Right renal pelvis (tissue), 4 donors: ENCODE results near the gene SAMD4A. TPM values are rescaled to one million over a fixed set of nuclear protein-coding genes. Genes with fewer than 3 reads are reported as not detected.

Experiments used
- DNase-seq, 4 donors: peaks; one replicate each; pipeline ENCODE4 v3.0.0-alpha.2; 2013; ENCODE audit warnings: low read depth in 4 of 4, low spot score in 3 of 4, missing footprints in 1 of 4
- polyA plus RNA-seq, 4 donors: library from polyadenylated mRNA; unstranded; fragments of 120-200 nt; gene quantifications; one replicate each; pipeline ENCODE4 v1.2.1, GENCODE V29; 2013; ENCODE audit not compliant: insufficient read length in 4 of 4

The SAMD4A gene
- polyA plus RNA-seq, 4 donors: 8.2 to 10.8 (median 9.8) TPM

- DNase-seq: no peak
Measured at GRCh38 chr14:54675236-54676128, 108.6 kb downstream of the SAMD4A start.

DNA sequence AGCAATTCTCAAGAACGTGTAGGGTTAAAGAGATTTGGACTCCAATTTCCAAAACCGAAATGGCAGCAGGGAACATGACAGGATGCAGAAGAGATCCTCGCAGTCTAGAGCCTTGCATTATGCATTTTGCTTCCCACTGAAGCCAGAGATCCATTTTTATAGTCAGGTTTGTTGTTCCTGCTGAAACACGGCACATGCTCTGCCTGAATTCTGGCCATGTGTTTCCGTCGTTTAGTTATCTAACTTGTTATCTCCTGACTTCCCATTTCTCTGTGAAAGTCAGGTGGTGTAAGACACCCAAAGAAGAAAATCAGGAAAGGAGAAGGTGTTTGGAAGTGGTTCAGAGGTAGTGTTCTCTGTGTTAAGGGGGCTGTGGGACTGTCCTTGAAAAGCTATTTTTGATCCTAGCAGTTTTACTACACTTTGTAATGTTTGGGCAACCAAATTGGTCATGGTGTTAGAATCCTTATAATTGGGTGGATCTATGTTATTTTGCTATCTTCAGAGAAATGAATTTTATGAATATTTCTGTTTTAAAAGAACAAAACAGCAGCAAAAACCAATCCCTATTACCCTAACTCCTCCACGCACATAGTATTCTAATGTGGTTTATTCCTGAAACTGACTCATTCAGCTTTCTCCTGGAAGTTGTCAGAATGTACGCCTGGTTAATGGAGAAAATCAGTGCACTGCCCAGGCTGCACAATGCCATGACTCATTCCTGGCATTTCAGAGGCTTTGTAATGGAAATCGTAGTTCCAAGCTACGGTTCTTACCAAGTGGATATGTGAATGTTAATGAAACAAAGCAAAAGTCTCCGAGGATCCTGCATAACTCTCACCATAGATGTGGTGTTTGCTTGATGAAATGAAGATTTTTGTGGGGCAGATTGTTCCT, 110.1 kb downstream of the SAMD4A start:
- DNase-seq: no peak

GRCh38 chr14:54680651-54681050, 113.7 kb downstream of the SAMD4A start:
- DNase-seq: no peak

- DNase-seq: no peak
Measured at GRCh38 chr14:54681811-54682261, 114.9 kb downstream of the SAMD4A start.

GRCh38 chr14:54682578-54682977, 115.7 kb downstream of the SAMD4A start:
- no peak for DNase-seq

DNA sequence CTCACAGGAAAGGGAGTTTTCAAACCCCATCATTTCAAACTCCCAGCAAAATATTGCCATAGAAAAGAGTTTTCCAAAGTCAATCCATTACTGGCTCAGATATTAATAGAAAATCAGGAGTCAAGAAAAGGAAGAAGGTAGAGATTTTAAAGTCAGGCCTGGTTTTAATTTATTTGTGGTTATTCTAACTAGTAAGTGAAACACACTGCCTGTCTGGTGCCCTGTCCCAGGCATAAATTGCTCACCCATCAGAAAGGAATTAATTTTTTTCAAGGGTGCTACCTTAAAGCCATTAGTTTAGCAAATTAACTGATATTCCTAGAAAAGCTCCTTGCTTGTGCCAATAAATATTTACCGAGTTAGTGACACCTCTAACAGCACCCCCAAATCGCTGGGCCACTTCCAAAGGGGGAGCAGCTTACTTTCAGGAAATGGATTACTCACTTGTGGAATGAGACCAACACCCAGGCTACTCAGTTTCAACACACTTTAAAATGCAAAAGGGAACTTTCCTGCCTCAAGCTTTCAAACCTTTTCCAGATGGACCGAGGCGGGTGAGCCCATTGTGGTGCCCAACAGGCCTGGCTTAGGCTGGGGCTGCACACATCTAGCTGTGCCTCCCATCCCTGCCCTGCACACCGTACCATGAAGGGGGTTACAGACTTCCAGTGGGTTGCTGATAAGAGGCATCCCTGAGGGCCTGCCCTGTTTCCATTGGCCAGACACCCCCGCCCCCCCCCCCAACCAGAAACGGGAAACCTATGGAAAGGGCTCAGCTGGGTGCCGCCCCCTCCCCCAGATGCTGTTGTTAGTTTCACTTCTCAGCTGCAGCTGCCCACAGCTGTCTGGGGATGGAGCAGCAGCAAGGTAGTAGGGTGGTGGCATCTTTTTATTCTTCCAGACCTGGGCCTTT, 117.2 kb downstream of the SAMD4A start:
- no peak for DNase-seq

DNA sequence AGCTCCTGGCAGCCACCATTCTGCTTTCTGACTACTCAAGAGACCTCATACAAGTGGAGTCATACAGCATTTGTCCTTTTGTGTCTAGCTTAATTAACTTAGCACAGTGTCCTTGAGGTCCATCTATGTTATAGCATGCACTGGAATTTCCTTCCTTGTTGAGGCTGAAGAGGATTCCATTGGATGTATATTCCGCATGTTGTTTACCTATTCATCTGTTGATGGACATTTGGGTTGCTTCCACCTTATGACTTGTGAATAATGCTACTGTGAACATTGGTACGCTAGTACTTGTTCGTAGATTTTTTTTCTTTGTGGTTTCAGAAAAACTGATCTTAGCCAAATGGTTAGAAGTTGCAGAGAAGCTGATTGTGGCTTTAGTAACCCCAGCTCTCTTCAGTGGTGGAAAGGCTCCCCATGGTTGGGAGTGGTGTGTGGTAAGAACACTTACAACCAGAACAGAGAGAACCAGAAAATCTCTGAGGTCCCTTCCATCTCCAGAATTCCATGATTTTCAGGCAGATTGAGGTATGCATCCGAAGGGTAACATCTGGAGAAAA, 118.4 kb downstream of the SAMD4A start:
- DNase-seq: no peak

GRCh38 chr14:54686219-54686870, 119.4 kb downstream of the SAMD4A start:
- no peak for DNase-seq

DNA sequence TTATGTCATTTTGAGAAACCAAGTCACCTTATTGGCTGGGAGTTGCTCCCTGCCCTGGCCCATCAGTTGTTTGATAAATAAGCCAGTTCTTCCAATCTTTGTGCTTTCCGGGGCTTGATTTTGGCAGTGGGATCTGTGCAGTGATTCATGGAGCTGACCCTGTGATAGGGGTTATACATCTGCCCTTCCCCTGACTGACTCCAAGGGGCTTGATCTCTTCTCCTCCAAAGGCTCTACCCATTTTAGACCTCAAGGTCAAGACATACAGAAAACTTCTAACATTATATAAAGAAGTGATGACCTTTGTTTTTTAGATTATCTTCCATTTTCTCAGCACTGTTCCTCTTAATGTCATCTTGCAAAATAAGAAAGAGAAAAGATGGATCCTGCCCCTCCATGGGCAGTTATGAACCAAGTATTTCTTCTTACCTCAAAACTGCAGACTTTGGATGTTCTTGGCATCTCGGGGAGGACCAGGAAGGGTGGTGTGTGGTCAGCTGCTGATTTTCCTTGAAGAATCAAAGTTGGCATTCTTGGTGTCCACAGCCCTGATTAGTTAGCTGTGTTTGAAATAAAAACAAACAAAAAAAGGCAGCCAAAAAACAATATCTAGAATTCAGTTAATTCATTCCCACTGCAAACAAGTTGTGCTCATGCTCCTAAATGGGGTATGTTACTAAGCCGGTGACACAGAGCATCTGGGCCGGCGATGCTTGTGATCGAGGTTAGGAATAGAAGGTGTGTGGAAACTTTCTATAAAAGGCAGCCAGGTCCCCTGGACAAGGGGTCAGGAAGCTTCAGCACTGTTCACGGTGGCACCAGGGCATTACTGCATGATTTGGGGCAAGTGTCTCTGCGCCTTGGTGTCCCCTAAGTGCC, 120.2 kb downstream of the SAMD4A start:
- DNase-seq: no peak

- DNase-seq: no peak
Measured at GRCh38 chr14:54687750-54688119, 120.8 kb downstream of the SAMD4A start.

DNA sequence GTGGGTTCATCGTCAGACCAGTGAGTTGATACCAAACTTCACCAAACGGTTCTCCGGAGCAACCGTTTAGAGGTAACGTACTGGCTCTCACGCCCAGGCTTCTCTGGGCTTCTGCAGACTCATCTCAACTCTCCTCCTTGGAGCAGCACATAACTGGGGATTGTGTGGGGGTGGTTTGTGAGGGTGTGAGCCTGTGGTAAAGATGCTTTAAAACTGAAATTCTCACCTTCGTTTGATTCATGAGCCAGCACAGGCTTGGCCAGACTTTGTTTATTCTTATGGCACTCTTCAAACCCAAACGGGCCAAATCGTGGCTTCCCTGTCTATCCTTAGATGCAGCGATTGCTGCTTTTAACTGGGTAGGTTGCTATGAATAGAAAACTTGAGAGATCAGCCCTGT, 121.3 kb downstream of the SAMD4A start:
- no peak for DNase-seq

DNA sequence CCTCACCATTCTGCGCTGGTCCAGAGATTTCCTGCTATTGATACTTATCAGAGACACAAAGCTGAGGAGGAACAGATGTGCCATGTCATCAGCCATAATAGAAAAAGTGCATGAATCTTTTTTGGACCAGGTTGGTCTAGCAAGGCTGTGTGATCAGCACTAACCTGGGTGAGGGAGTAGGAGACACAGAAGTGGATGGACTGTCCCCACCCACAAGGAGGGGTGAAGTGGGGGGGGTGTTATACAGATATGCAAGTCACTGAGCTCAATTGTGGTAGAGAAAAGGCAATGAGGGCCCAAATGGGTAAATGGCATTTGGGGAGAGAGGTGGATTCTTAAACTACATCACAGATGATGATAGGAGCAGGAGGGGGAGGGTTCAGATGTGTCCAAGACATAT, 123.0 kb downstream of the SAMD4A start:
- no peak for DNase-seq

- no peak for DNase-seq
Measured at GRCh38 chr14:54690887-54691286, 124.0 kb downstream of the SAMD4A start.

DNA sequence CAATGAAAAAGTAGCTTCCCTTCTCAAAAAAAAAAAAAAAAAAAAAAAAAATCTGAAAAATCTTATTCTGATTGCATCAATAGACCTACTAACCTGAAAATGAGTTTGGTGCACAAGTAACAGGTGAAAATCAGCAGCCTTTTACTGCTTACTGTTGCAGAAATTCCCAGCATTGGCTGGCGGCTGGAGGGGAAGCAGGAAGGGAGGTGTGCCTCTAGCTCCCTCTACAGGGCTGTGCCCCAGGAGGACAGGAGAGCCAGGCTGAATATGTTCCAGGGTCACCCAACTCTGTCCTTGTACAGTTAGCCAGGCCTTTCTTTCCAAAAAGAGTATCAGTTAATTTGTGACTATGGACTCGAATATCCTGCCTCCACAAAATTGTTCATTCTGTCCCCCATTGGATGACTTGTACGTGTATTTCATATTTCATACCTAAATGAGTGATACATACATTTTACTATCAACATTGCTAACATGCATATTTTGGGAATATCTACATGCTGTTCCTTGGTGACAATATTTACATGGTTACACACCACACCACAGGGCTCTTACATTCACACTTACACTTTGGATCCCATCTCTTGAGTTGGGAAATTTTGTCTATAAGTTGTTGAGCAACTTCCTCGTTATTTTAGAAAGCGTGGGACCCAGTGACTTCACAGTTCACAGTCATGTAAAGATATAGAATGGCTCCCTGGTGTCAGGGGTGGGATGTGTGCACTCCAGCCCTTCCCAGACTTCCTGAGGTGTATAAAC, 124.8 kb downstream of the SAMD4A start:
- DNase-seq: peak; percentile 43 to 67 (median 56)

- DNase-seq: no peak
Measured at GRCh38 chr14:54692284-54692772, 125.4 kb downstream of the SAMD4A start.

DNA sequence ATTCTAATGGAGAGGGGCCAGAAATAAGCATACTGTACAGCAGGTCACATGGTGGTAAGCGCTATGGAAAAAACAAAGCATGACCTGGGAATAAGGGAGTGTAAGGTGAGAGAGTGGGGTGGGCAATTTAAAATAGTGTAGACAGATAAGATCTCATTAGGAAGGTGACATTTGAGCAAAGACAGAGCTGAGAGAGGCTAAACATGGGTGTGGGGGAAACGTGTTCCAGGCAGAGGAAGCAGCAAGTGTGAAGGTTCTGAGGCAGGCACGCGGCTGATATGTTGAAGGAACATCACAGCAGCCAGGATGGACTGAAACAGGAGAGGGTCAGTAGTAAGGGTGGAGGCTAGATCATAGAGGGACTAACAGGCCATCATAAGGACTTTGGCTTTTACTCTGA, 126.8 kb downstream of the SAMD4A start:
- no peak for DNase-seq

GRCh38 chr14:54695196-54695595, 128.3 kb downstream of the SAMD4A start:
- no peak for DNase-seq

DNA sequence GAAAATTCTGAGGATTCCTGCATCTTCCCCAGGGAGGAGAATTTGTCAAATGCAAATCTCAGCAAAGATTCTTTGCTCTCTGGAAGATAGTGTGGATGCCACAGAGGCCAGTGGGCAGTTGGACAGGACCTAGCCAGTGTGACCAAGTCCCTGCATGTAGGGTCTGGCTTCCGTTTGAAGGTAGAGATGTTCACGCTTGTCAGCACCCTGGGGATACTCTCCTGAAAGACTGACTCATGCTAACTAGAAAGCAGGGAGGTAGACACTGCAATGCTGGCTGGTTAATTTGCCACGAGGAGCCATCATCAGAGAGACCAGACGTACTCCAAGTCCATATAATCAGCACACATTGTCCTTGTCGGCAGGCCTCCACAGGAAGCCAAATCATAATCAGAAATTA, 130.1 kb downstream of the SAMD4A start:
- DNase-seq: no peak
